HEK293 (cell line): ENCODE data around the gene MYLK3.
A peak's percentile ranks its signal among the peaks of the same experiment; 100 is the strongest.

Source experiments
- CTCF ChIA-PET: fragments of 350-600 bp; formaldehyde crosslinking; extraction: SDS; loops from one replicate; lab custom pipeline; 2021; ENCODE audit warnings: antibody characterized with exemption; lab: Yijun Ruan, JAX
- POLR2A ChIA-PET: fragments of 300-600 bp; formaldehyde crosslinking; extraction: SDS; loops from one replicate; lab custom pipeline; 2020; ENCODE audit warnings: antibody characterized with exemption, inconsistent platforms; lab: Yijun Ruan, JAX
- H3K27ac ChIP-seq: fragments of 200-500 bp; sonication (Bioruptor generic); 2 replicates; pipeline ENCODE4 v1.5.1; 2014; ENCODE audit warnings: low read depth, low read length, control low read depth, inconsistent platforms; ENCODE audit errors: extremely low read depth
- H3K36me3 ChIP-seq, 2 experiments: fragments of 200-500 bp in 1 of 2; sonication (Bioruptor generic) in 1 of 2; 1 replicate in 1 of 2; 2 replicates in 1 of 2; pipeline ENCODE4 v1.5.1; 2014 to 2017; ENCODE audit warnings: inconsistent platforms in 2 of 2, low read length in 2 of 2; ENCODE audit not compliant: control insufficient read depth in 2 of 2, insufficient read depth in 1 of 2
- H3K4me1 ChIP-seq: fragments of 200-500 bp; sonication (Bioruptor generic); 2 replicates; pipeline ENCODE4 v1.5.1; 2014; ENCODE audit warnings: mild to moderate bottlenecking, low read length, inconsistent platforms; ENCODE audit not compliant: control insufficient read depth, insufficient read depth
- H3K4me3 ChIP-seq: 2 replicates; pipeline ENCODE4 v1.5.1; 2011; ENCODE audit warnings: low read depth, mild to moderate bottlenecking, control low read depth, low read length, moderate library complexity
- H3K9me3 ChIP-seq: fragments of 200-500 bp; sonication (Bioruptor generic); 2 replicates; pipeline ENCODE4 v1.5.1; 2014; ENCODE audit warnings: low read depth, low read length, inconsistent platforms; ENCODE audit not compliant: control insufficient read depth, insufficient read depth
- BCL11B ChIP-seq: fragments of 450-650 bp; formaldehyde crosslinking; IDR thresholded peaks from 2 replicates; pipeline ENCODE4 v1.5.1; 2016; ENCODE audit warnings: low read depth, missing biosample characterization, missing genetic modification characterization
- OVOL3 ChIP-seq: fragments of 450-650 bp; formaldehyde crosslinking; IDR thresholded peaks from 2 replicates; pipeline ENCODE4 v1.5.1; 2016; ENCODE audit warnings: missing biosample characterization, missing genetic modification characterization
- SP7 ChIP-seq: fragments of 450-650 bp; formaldehyde crosslinking; IDR thresholded peaks from 2 replicates; pipeline ENCODE4 v1.5.1; 2016; ENCODE audit warnings: missing biosample characterization, missing genetic modification characterization
- ZBTB20 ChIP-seq: fragments of 450-650 bp; formaldehyde crosslinking; IDR thresholded peaks from 2 replicates; pipeline ENCODE4 v1.5.1; 2016; ENCODE audit warnings: missing biosample characterization, missing genetic modification characterization
- ZBTB21 ChIP-seq: fragments of 450-650 bp; formaldehyde crosslinking; IDR thresholded peaks from 2 replicates; pipeline ENCODE4 v1.5.1; 2017; ENCODE audit warnings: missing biosample characterization, missing genetic modification characterization
- ZIC2 ChIP-seq: fragments of 450-650 bp; formaldehyde crosslinking; IDR thresholded peaks from 2 replicates; pipeline ENCODE4 v1.5.1; 2016; ENCODE audit warnings: missing biosample characterization, missing genetic modification characterization
- ZNF132 ChIP-seq: fragments of 450-650 bp; formaldehyde crosslinking; IDR thresholded peaks from 2 replicates; pipeline ENCODE4 v1.5.1; 2017; ENCODE audit warnings: missing biosample characterization, missing genetic modification characterization, borderline replicate concordance
- ZNF138 ChIP-seq: fragments of 450-650 bp; formaldehyde crosslinking; IDR thresholded peaks from 2 replicates; pipeline ENCODE4 v1.5.1; 2016; ENCODE audit warnings: missing biosample characterization, missing genetic modification characterization, borderline replicate concordance
- ZNF211 ChIP-seq: fragments of 450-650 bp; formaldehyde crosslinking; IDR thresholded peaks from 2 replicates; pipeline ENCODE4 v1.5.1; 2016; ENCODE audit warnings: low read depth, missing biosample characterization, missing genetic modification characterization
- ZNF426 ChIP-seq: fragments of 450-650 bp; formaldehyde crosslinking; IDR thresholded peaks from 2 replicates; pipeline ENCODE4 v1.5.1; 2017; ENCODE audit warnings: missing biosample characterization, missing genetic modification characterization, mild to moderate bottlenecking, inconsistent platforms, moderate library complexity
- ZNF510 ChIP-seq: fragments of 450-650 bp; formaldehyde crosslinking; IDR thresholded peaks from 2 replicates; pipeline ENCODE4 v1.5.1; 2018; ENCODE audit warnings: mild to moderate bottlenecking, missing genetic modification characterization, missing biosample characterization; ENCODE audit not compliant: insufficient replicate concordance
- ZNF561 ChIP-seq: fragments of 450-650 bp; IDR thresholded peaks from 2 replicates; pipeline ENCODE4 v1.5.1; 2018; ENCODE audit warnings: missing biosample characterization, missing genetic modification characterization, borderline replicate concordance
- ZNF571 ChIP-seq: fragments of 450-650 bp; formaldehyde crosslinking; IDR thresholded peaks from 2 replicates; pipeline ENCODE4 v1.5.0; 2017; ENCODE audit warnings: missing biosample characterization, missing genetic modification characterization
- ZNF610 ChIP-seq: fragments of 450-650 bp; formaldehyde crosslinking; IDR thresholded peaks from 2 replicates; pipeline ENCODE4 v1.5.1; 2016; ENCODE audit warnings: missing biosample characterization, missing genetic modification characterization, borderline replicate concordance
- ZNF785 ChIP-seq: fragments of 450-650 bp; formaldehyde crosslinking; IDR thresholded peaks from 2 replicates; pipeline ENCODE4 v1.5.1; 2016; ENCODE audit warnings: missing biosample characterization, missing genetic modification characterization
- TF ChIP-seq, protein P1 (sequence below): fragments of 450-650 bp; formaldehyde crosslinking; IDR thresholded peaks from 2 replicates; pipeline ENCODE4 v1.5.1; 2016; ENCODE audit warnings: missing biosample characterization, missing genetic modification characterization
- TF ChIP-seq, protein P2 (sequence below): fragments of 450-650 bp; formaldehyde crosslinking; IDR thresholded peaks from 2 replicates; pipeline ENCODE4 v1.5.1; 2016; ENCODE audit warnings: missing biosample characterization, missing genetic modification characterization, borderline replicate concordance
- TF ChIP-seq, protein P3 (sequence below): fragments of 450-650 bp; IDR thresholded peaks from 2 replicates; pipeline ENCODE4 v1.5.1; 2018; ENCODE audit warnings: missing biosample characterization, missing genetic modification characterization
- TF ChIP-seq, protein P4 (sequence below): fragments of 450-650 bp; formaldehyde crosslinking; IDR thresholded peaks from 2 replicates; pipeline ENCODE4 v1.5.1; 2016; ENCODE audit warnings: missing biosample characterization, missing genetic modification characterization
- TF ChIP-seq, protein P5 (sequence below): fragments of 450-650 bp; formaldehyde crosslinking; IDR thresholded peaks from 2 replicates; pipeline ENCODE4 v1.5.1; 2016; ENCODE audit warnings: missing biosample characterization, missing genetic modification characterization
- TF ChIP-seq, protein P6 (sequence below): fragments of 450-650 bp; formaldehyde crosslinking; conservative IDR thresholded peaks from 2 replicates; pipeline ENCODE4 v1.5.1; 2016; ENCODE audit warnings: low read depth, missing biosample characterization, missing genetic modification characterization

Gene MYLK3

DNA sequence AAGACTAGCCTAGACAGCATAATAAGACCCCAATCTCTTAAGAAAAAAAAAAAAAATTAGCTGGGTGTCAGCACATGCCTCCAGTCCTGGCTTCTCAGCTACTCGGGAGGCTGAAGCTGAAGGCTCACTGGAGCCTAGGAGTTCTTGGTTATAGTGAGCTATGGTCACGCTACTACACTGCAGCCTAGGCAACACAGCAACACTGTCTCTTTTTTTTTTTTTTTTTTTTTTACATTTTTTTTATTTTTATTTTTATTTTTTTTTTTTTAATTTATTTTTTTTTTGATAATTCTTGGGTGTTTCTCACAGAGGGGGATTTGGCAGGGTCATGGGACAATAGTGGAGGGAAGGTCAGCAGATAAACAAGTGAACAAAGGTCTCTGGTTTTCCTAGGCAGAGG is 54.5 kb downstream of the MYLK3 start:
- no peak overlapping the region for H3K4me3 ChIP-seq
- ChIA-PET POLR2A (no interaction called here), CTCF (interaction anchor here (0.6 to 0.8 kb wide), 3 partner anchors 20 to 329 kb away, joined by 3 to 4 read pairs (median 3); no protein-coding TSS in a partner anchor)
- H3K36me3 ChIP-seq: peaks cover 36 to 71% of the 10 kb centered on the region in 2 experiments
- TF ChIP-seq ZNF571 (tag by site-specific recombination) (no peak), ZNF138 (tag by site-specific recombination) (no peak)
- TF ChIP-seq, protein P1, sequence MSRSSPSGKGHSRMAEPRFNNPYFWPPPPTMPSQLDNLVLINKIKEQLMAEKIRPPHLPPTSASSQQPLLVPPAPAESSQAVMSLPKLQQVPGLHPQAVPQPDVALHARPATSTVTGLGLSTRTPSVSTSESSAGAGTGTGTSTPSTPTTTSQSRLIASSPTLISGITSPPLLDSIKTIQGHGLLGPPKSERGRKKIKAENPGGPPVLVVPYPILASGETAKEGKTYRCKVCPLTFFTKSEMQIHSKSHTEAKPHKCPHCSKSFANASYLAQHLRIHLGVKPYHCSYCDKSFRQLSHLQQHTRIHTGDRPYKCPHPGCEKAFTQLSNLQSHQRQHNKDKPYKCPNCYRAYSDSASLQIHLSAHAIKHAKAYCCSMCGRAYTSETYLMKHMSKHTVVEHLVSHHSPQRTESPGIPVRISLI (tag by site-specific recombination): 0 out of 2 replicates have a peak, but pooled peaks have one; percentile 62
- no peaks in the 10 kb centered on the region for H3K9me3 ChIP-seq
- peaks cover 3% of the 10 kb centered on the region; the same call in 1 of the 2 replicates for H3K4me1 ChIP-seq
- H3K27ac ChIP-seq: no peak overlapping the region

DNA sequence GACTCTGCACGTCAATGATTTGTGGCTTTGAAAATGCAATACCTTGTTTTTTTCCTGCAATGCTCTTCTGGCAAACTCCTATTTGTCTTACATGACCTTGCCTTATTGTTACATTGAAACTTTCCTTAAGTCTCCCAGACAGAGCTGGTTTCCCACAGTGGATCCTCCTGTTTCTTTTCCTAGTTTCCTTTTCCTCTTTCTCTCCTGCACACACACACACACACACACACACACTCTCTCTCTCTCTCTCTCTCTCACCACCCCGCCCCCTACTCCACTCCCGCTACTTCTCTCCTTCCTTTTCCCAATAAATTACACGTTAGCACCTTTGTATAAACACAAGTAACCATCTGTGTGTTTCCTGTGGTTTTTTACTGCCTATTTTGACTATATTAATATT is 56.4 kb downstream of the MYLK3 start:
- ChIA-PET POLR2A (interaction anchor here (1.1 kb wide), 1 partner anchor 137 kb away, joined by 5 read pairs; no protein-coding TSS in a partner anchor), CTCF (interaction anchor here (0.7 to 3.7 kb wide), 5 partner anchors 14 to 162 kb away, joined by 3 to 21 read pairs (median 3); no protein-coding TSS in a partner anchor)
- H3K4me3 ChIP-seq: no peak overlapping the region
- H3K9me3 ChIP-seq: no peaks in the 10 kb centered on the region
- H3K4me1 ChIP-seq: peaks cover 6% of the 10 kb centered on the region; the same call in 1 of the 2 replicates
- H3K36me3 ChIP-seq: peaks cover 21 to 53% of the 10 kb centered on the region in 2 experiments
- H3K27ac ChIP-seq: no peak overlapping the region
- TF ChIP-seq, protein P2, sequence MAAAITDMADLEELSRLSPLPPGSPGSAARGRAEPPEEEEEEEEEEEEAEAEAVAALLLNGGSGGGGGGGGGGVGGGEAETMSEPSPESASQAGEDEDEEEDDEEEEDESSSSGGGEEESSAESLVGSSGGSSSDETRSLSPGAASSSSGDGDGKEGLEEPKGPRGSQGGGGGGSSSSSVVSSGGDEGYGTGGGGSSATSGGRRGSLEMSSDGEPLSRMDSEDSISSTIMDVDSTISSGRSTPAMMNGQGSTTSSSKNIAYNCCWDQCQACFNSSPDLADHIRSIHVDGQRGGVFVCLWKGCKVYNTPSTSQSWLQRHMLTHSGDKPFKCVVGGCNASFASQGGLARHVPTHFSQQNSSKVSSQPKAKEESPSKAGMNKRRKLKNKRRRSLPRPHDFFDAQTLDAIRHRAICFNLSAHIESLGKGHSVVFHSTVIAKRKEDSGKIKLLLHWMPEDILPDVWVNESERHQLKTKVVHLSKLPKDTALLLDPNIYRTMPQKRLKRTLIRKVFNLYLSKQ (tag by site-specific recombination): no peak
- TF ChIP-seq ZNF426 (tag by site-specific recombination): no peak
- TF ChIP-seq ZNF132: no peak
- TF ChIP-seq ZBTB20: no peak
- TF ChIP-seq ZNF610 (tag by site-specific recombination): no peak
- TF ChIP-seq, protein P3, sequence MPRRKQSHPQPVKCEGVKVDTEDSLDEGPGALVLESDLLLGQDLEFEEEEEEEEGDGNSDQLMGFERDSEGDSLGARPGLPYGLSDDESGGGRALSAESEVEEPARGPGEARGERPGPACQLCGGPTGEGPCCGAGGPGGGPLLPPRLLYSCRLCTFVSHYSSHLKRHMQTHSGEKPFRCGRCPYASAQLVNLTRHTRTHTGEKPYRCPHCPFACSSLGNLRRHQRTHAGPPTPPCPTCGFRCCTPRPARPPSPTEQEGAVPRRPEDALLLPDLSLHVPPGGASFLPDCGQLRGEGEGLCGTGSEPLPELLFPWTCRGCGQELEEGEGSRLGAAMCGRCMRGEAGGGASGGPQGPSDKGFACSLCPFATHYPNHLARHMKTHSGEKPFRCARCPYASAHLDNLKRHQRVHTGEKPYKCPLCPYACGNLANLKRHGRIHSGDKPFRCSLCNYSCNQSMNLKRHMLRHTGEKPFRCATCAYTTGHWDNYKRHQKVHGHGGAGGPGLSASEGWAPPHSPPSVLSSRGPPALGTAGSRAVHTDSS: no peak
- TF ChIP-seq, protein P4, sequence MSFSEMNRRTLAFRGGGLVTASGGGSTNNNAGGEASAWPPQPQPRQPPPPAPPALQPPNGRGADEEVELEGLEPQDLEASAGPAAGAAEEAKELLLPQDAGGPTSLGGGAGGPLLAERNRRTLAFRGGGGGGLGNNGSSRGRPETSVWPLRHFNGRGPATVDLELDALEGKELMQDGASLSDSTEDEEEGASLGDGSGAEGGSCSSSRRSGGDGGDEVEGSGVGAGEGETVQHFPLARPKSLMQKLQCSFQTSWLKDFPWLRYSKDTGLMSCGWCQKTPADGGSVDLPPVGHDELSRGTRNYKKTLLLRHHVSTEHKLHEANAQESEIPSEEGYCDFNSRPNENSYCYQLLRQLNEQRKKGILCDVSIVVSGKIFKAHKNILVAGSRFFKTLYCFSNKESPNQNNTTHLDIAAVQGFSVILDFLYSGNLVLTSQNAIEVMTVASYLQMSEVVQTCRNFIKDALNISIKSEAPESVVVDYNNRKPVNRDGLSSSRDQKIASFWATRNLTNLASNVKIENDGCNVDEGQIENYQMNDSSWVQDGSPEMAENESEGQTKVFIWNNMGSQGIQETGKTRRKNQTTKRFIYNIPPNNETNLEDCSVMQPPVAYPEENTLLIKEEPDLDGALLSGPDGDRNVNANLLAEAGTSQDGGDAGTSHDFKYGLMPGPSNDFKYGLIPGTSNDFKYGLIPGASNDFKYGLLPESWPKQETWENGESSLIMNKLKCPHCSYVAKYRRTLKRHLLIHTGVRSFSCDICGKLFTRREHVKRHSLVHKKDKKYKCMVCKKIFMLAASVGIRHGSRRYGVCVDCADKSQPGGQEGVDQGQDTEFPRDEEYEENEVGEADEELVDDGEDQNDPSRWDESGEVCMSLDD (tag by site-specific recombination): no peak
- no peak for TF ChIP-seq ZIC2 (tag by site-specific recombination)
- no peak for TF ChIP-seq BCL11B (tag by site-specific recombination)
- TF ChIP-seq, protein P5, sequence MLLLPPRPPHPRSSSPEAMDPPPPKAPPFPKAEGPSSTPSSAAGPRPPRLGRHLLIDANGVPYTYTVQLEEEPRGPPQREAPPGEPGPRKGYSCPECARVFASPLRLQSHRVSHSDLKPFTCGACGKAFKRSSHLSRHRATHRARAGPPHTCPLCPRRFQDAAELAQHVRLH (tag by site-specific recombination): no peak
- no peak for TF ChIP-seq ZBTB21 (tag by site-specific recombination)
- TF ChIP-seq ZNF785 (tag by site-specific recombination): no peak
- peak; percentile 54 for TF ChIP-seq SP7 (tag by site-specific recombination)
- no peak for TF ChIP-seq OVOL3 (tag by site-specific recombination)
- no peak for TF ChIP-seq ZNF510 (tag by site-specific recombination)
- no peak for TF ChIP-seq ZNF561
- TF ChIP-seq, protein P6, sequence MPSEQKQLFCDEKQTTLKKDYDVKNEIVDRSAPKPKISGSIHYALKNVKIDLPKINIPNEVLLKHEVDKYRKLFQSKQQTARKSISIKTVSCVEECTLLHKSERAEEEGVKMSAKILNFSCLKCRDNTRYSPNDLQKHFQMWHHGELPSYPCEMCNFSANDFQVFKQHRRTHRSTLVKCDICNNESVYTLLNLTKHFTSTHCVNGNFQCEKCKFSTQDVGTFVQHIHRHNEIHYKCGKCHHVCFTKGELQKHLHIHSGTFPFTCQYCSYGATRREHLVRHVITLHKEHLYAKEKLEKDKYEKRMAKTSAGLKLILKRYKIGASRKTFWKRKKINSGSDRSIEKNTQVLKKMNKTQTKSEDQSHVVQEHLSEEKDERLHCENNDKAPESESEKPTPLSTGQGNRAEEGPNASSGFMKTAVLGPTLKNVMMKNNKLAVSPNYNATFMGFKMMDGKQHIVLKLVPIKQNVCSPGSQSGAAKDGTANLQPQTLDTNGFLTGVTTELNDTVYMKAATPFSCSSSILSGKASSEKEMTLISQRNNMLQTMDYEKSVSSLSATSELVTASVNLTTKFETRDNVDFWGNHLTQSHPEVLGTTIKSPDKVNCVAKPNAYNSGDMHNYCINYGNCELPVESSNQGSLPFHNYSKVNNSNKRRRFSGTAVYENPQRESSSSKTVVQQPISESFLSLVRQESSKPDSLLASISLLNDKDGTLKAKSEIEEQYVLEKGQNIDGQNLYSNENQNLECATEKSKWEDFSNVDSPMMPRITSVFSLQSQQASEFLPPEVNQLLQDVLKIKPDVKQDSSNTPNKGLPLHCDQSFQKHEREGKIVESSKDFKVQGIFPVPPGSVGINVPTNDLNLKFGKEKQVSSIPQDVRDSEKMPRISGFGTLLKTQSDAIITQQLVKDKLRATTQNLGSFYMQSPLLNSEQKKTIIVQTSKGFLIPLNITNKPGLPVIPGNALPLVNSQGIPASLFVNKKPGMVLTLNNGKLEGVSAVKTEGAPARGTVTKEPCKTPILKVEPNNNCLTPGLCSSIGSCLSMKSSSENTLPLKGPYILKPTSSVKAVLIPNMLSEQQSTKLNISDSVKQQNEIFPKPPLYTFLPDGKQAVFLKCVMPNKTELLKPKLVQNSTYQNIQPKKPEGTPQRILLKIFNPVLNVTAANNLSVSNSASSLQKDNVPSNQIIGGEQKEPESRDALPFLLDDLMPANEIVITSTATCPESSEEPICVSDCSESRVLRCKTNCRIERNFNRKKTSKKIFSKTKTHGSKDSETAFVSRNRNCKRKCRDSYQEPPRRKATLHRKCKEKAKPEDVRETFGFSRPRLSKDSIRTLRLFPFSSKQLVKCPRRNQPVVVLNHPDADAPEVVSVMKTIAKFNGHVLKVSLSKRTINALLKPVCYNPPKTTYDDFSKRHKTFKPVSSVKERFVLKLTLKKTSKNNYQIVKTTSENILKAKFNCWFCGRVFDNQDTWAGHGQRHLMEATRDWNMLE (tag by site-specific recombination): no peak
- TF ChIP-seq ZNF211: no peak
